ENCODE data around the gene CLN6.

GRCh38 chr15:68208636-68209240 lies 20.8 kb downstream of the CLN6 start:
- TF ChIP-seq CTCF (IDR thresholded peaks at IDR 0.05): no peak
- TF ChIP-seq POLR2A (IDR thresholded peaks at IDR 0.05): no peak

Measured in right lobe of liver (tissue), 4 donors.